IMR-90 (cell line): ENCODE measurements around the gene VTN. TPM values are rescaled to one million over a fixed set of nuclear protein-coding genes. Genes with fewer than 3 reads are reported as not detected.

Experiments used
- ATAC-seq: fragments of 200-7000 bp; cut with Tn5 transposase; 2 replicates; pipeline ENCODE4 v1.9.1; 2020; ENCODE audit warnings: low read depth, mild to moderate bottlenecking, moderate library complexity
- BruUV-seq: library from RNA; stranded (reverse); fragments of 400-500 nt; replicated peaks from 2 replicates; lab custom pipeline; 2021; lab: Mats Ljungman, UMichigan
- CTCF ChIA-PET: fragments of 300-600 bp; formaldehyde crosslinking; extraction: SDS; loops from one replicate; lab custom pipeline; 2021; ENCODE audit warnings: antibody characterized with exemption; lab: Yijun Ruan, JAX
- POLR2A ChIA-PET: fragments of 300-600 bp; sonication (Branson Sonifier 250); formaldehyde crosslinking; loops from one replicate; lab custom pipeline; 2022; ENCODE audit warnings: antibody characterized with exemption; ENCODE audit not compliant: unreplicated experiment; lab: Charles Lee
- DNase-seq: peaks from one replicate; pipeline ENCODE4 v3.0.0; 2013
- H2AFZ ChIP-seq: replicated peaks from 2 replicates; pipeline ENCODE3; 2013; ENCODE audit warnings: low read length, mild to moderate bottlenecking; ENCODE audit not compliant: poor library complexity
- H2AK5ac ChIP-seq: 2 replicates; pipeline ENCODE4 v1.6.1; 2013; ENCODE audit warnings: low read depth, low read length, inconsistent platforms
- H2AK9ac ChIP-seq: replicated peaks from 2 replicates; pipeline ENCODE3; 2013; ENCODE audit warnings: mild to moderate bottlenecking, low read depth, low read length, moderate library complexity; ENCODE audit not compliant: poor library complexity
- H2BK120ac ChIP-seq: 2 replicates; pipeline ENCODE4 v1.6.1; 2013; ENCODE audit warnings: low read depth, low read length, inconsistent platforms
- H2BK15ac ChIP-seq: 3 replicates; pipeline ENCODE4 v1.6.1; 2013; ENCODE audit warnings: low read depth, low read length, inconsistent platforms
- H2BK20ac ChIP-seq: 2 replicates; pipeline ENCODE4 v1.6.1; 2013; ENCODE audit warnings: low read depth, mild to moderate bottlenecking, inconsistent platforms, low read length, moderate library complexity
- H2BK5ac ChIP-seq: 2 replicates; pipeline ENCODE4 v1.6.1; 2013; ENCODE audit warnings: mild to moderate bottlenecking, low read depth, low read length, inconsistent platforms; ENCODE audit not compliant: poor library complexity, severe bottlenecking
- H3K14ac ChIP-seq: replicated peaks from 2 replicates; pipeline ENCODE4 v1.6.1; 2013; ENCODE audit warnings: low read depth, low read length, inconsistent platforms
- H3K18ac ChIP-seq: 2 replicates; pipeline ENCODE4 v1.6.1; 2013; ENCODE audit warnings: low read depth, low read length, control low read depth
- H3K23ac ChIP-seq: 2 replicates; pipeline ENCODE4 v1.6.1; 2013; ENCODE audit warnings: low read depth, low read length, inconsistent platforms
- H3K27ac ChIP-seq: 2 replicates; pipeline ENCODE4 v1.5.1; 2013; ENCODE audit warnings: mild to moderate bottlenecking, control low read depth, low read length; ENCODE audit not compliant: insufficient read depth
- H3K27me3 ChIP-seq: 2 replicates; pipeline ENCODE4 v1.6.1; 2013; ENCODE audit warnings: low read length; ENCODE audit not compliant: control insufficient read depth, insufficient read depth
- H3K36me3 ChIP-seq: 2 replicates; pipeline ENCODE4 v1.6.1; 2013; ENCODE audit warnings: low read length, mixed read lengths; ENCODE audit not compliant: control insufficient read depth, insufficient read depth
- H3K4ac ChIP-seq: 2 replicates; pipeline ENCODE4 v1.6.1; 2013; ENCODE audit warnings: low read depth, low read length, inconsistent platforms
- H3K4me1 ChIP-seq: 2 replicates; pipeline ENCODE4 v1.6.1; 2013; ENCODE audit warnings: low read length, mixed read lengths; ENCODE audit not compliant: control insufficient read depth, insufficient read depth
- H3K4me2 ChIP-seq: 2 replicates; pipeline ENCODE4 v1.6.1; 2013; ENCODE audit warnings: low read depth, mild to moderate bottlenecking, control low read depth, low read length, moderate library complexity
- H3K4me3 ChIP-seq: 2 replicates; pipeline ENCODE4 v1.5.1; 2013; ENCODE audit warnings: low read depth, mild to moderate bottlenecking, control low read depth, low read length, moderate library complexity; ENCODE audit not compliant: insufficient read depth
- H3K56ac ChIP-seq: 2 replicates; pipeline ENCODE4 v1.6.1; 2013; ENCODE audit warnings: low read length, inconsistent platforms; ENCODE audit not compliant: insufficient read depth; ENCODE audit errors: extremely low read depth
- H3K79me1 ChIP-seq, 2 experiments: 2 replicates each; pipeline ENCODE4 v1.6.1; 2013; ENCODE audit warnings: low read length in 2 of 2, inconsistent platforms in 1 of 2, low read depth in 1 of 2
- H3K9ac ChIP-seq: 2 replicates; pipeline ENCODE4 v1.6.1; 2013; ENCODE audit warnings: low read depth, low read length, control low read depth
- H3K9me1 ChIP-seq: 2 replicates; pipeline ENCODE4 v1.6.1; 2013; ENCODE audit warnings: low read length, inconsistent platforms; ENCODE audit not compliant: insufficient read depth
- H3K9me3 ChIP-seq: 2 replicates; pipeline ENCODE4 v1.6.1; 2013; ENCODE audit warnings: low read length; ENCODE audit not compliant: control insufficient read depth, insufficient read depth
- H4K20me1 ChIP-seq: 2 replicates; pipeline ENCODE4 v1.6.1; 2013; ENCODE audit warnings: low read length, inconsistent platforms; ENCODE audit not compliant: insufficient read depth
- H4K5ac ChIP-seq: 2 replicates; pipeline ENCODE4 v1.6.1; 2013; ENCODE audit warnings: mild to moderate bottlenecking, low read depth, low read length, control low read depth
- H4K8ac ChIP-seq, 2 experiments: 2 replicates each; pipeline ENCODE4 v1.6.1; 2013; ENCODE audit warnings: low read depth in 2 of 2, low read length in 2 of 2, control low read depth in 1 of 2, inconsistent platforms in 1 of 2
- H4K91ac ChIP-seq: 2 replicates; pipeline ENCODE4 v1.6.1; 2013; ENCODE audit warnings: low read depth, low read length, inconsistent platforms; ENCODE audit not compliant: insufficient read depth
- BHLHE40 ChIP-seq: fragments of 150-350 bp; IDR thresholded peaks from 2 replicates; pipeline ENCODE4 v1.6.1; 2016; ENCODE audit warnings: mild to moderate bottlenecking, low read depth, low read length
- CHD1 ChIP-seq: IDR thresholded peaks from 2 replicates; pipeline ENCODE4 v1.6.1; 2012; ENCODE audit warnings: low read depth, low read length, improper control_type of control experiment
- CTCF ChIP-seq: conservative IDR thresholded peaks from 2 replicates; pipeline ENCODE4 v1.5.1; 2012; ENCODE audit warnings: mild to moderate bottlenecking, low read depth, low read length, improper control_type of control experiment
- FOS ChIP-seq: fragments of 150-350 bp; IDR thresholded peaks from 2 replicates; pipeline ENCODE4 v1.6.1; 2016; ENCODE audit warnings: low read depth, low read length
- MAFK ChIP-seq: IDR thresholded peaks from 2 replicates; pipeline ENCODE4 v1.6.1; 2012; ENCODE audit warnings: low read depth, low read length, improper control_type of control experiment
- MAZ ChIP-seq: IDR thresholded peaks from 2 replicates; pipeline ENCODE4 v1.6.1; 2012; ENCODE audit warnings: low read depth, mild to moderate bottlenecking, low read length, improper control_type of control experiment, moderate library complexity, borderline replicate concordance
- MXI1 ChIP-seq: IDR thresholded peaks from 2 replicates; pipeline ENCODE4 v1.6.1; 2012; ENCODE audit warnings: low read depth, mild to moderate bottlenecking, low read length, moderate library complexity, borderline replicate concordance
- NFE2L2 ChIP-seq: fragments of 150-350 bp; IDR thresholded peaks from 2 replicates; pipeline ENCODE4 v1.6.1; 2016; ENCODE audit warnings: low read depth, mild to moderate bottlenecking, low read length
- RAD21 ChIP-seq: IDR thresholded peaks from 2 replicates; pipeline ENCODE4 v1.6.1; 2012; ENCODE audit warnings: low read length, improper control_type of control experiment
- RCOR1 ChIP-seq: IDR thresholded peaks from 2 replicates; pipeline ENCODE4 v1.6.1; 2012; ENCODE audit warnings: mild to moderate bottlenecking, low read length, improper control_type of control experiment; ENCODE audit not compliant: insufficient replicate concordance
- RFX5 ChIP-seq: IDR thresholded peaks from 2 replicates; pipeline ENCODE4 v1.8.0; 2012; ENCODE audit warnings: low read depth, mild to moderate bottlenecking, low read length, moderate library complexity
- SMC3 ChIP-seq: fragments of 150-350 bp; IDR thresholded peaks from 2 replicates; pipeline ENCODE4 v1.6.1; 2016; ENCODE audit warnings: low read depth, mild to moderate bottlenecking, antibody characterized with exemption, low read length, moderate library complexity
- WGBS, 2 experiments: methylation state at CpG; one replicate each; pipeline versions ENCODE4 v1.1.5 to v1.1.7; 2013; ENCODE audit warnings: missing lambda C conversion rate in 2 of 2; ENCODE audit not compliant: insufficient read length in 1 of 2; ENCODE audit errors: extremely low coverage in 2 of 2; 5-methylcytosine and 5-hydroxymethylcytosine counted together
- dilution Hi-C: fragments of 300-500 bp; cut with HindIII; formaldehyde crosslinking; loops from one replicate; pipeline ENCODE4 v1.14.3; 2018; ENCODE audit warnings: low sequenced_read_pairs; ENCODE audit not compliant: unreplicated experiment
- in situ Hi-C: fragments of 300-500 bp; cut with MboI; formaldehyde crosslinking; loops from 3 replicates; pipeline ENCODE4 v1.14.3; 2019; ENCODE audit warnings: low sequenced_read_pairs, inconsistent platforms, mixed read lengths
- intact Hi-C: fragments of 100-400 bp; cut with micrococcal nuclease; formaldehyde crosslinking; loops from 2 replicates; pipeline ENCODE4 v1.10.0; 2022
- polyA plus RNA-seq, 3 experiments: library from polyadenylated mRNA; depleted of rRNA; stranded (reverse); fragments of >200 nt; gene quantifications; 2 replicates each; pipeline ENCODE4 v1.2.3, GENCODE V29; 2012; ENCODE audit warnings: low replicate concordance in 1 of 3
- total RNA-seq: library from RNA; depleted of rRNA; stranded (reverse); fragments of >200 nt; gene quantifications from 2 replicates; pipeline ENCODE4 v1.2.3, GENCODE V29; 2012
- TF ChIP-seq, protein P1 (sequence below): fragments of 150-350 bp; IDR thresholded peaks from 2 replicates; pipeline ENCODE4 v1.6.1; 2016; ENCODE audit warnings: low read depth, mild to moderate bottlenecking, low read length, moderate library complexity, borderline replicate concordance
- TF ChIP-seq, protein P2 (sequence below): fragments of 150-350 bp; IDR thresholded peaks from 2 replicates; pipeline ENCODE4 v1.6.1; 2017; ENCODE audit warnings: mild to moderate bottlenecking, antibody characterized with exemption, low read length, low read depth

The VTN gene
- total and polyA plus RNA-seq, 2 of the 4 experiments (the other 2 are of a cell fraction): 0.18 to 1.0 TPM

DNA sequence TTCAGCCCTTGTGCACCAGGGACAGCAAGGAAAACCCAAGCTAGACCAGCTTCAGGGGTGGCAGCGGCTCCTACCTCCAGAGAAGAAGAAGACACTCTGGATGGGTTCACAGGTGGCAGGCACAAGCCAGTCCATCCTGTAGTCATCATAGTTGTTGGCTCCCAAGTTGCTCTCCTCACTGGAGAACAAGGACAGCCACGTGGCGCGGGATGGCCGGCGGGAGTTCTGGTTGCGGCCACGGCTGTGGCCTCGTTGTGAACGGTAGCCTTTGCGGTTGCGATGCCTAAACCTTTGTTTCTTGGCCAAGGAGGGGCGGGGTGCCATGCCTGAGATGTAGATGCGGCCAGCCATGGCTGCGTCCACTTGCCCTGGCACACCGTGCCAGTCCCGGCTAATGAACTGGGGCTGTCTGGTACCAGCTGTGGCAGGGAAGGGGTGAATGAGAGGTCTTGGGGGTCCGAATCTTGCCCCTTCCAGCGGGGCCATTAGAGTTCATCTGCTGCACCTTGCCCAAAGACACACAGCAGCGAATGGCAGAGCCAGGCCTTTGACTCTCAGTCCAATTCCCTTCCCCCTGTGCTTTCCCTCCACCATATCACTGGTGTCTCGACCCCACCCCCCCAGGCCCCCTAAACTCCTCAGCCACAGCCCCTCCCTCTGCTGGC lies 2.3 kb downstream of the VTN start:
- Histone ChIP-seq H3K9ac (no peak overlapping the region), H3K18ac (no peak overlapping the region), H3K4me1 (peaks cover 11% of the 10 kb centered on the region; the same call in 1 of the 2 replicates), H4K8ac (no peak overlapping the region), H4K5ac (no peak overlapping the region), H2AK5ac (no peak overlapping the region), H2BK20ac (no peak overlapping the region), H3K36me3 (peaks cover 6% of the 10 kb centered on the region), H2AFZ (no peak overlapping the region), H3K27me3 (no peaks in the 10 kb centered on the region), H3K79me1 (peaks cover 5% of the 10 kb centered on the region in 2 experiments; a peak in 3 of 4 replicates), H3K4me2 (no peak overlapping the region), H2BK15ac (no peak overlapping the region), H3K23ac (no peak overlapping the region), H3K4ac (no peak overlapping the region), H4K20me1 (peaks cover 8% of the 10 kb centered on the region), H3K9me3 (no peaks in the 10 kb centered on the region), H3K4me3 (no peak overlapping the region), H4K91ac (no peak overlapping the region), H2BK5ac (no peak overlapping the region), H3K27ac (no peak overlapping the region), H3K14ac (no peak overlapping the region), H3K9me1 (peaks cover 17% of the 10 kb centered on the region), H2AK9ac (no peak overlapping the region), H3K56ac (no peak overlapping the region), H2BK120ac (no peak overlapping the region)
- intact Hi-C loops (no loop called here), in situ Hi-C loops (no loop called here), dilution Hi-C loops (no loop called here)
- ChIA-PET CTCF (no interaction called here), POLR2A (no interaction called here)
- TF ChIP-seq MAZ (no peak), CHD1 (no peak), MXI1 (no peak), NFE2L2 (no peak), RAD21 (no peak), RFX5 (no peak), CTCF (no peak), SMC3 (no peak), MAFK (no peak), FOS (no peak), RCOR1 (no peak), BHLHE40 (no peak)
- TF ChIP-seq, protein P1, sequence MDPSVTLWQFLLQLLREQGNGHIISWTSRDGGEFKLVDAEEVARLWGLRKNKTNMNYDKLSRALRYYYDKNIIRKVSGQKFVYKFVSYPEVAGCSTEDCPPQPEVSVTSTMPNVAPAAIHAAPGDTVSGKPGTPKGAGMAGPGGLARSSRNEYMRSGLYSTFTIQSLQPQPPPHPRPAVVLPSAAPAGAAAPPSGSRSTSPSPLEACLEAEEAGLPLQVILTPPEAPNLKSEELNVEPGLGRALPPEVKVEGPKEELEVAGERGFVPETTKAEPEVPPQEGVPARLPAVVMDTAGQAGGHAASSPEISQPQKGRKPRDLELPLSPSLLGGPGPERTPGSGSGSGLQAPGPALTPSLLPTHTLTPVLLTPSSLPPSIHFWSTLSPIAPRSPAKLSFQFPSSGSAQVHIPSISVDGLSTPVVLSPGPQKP: no peak
- TF ChIP-seq, protein P2, sequence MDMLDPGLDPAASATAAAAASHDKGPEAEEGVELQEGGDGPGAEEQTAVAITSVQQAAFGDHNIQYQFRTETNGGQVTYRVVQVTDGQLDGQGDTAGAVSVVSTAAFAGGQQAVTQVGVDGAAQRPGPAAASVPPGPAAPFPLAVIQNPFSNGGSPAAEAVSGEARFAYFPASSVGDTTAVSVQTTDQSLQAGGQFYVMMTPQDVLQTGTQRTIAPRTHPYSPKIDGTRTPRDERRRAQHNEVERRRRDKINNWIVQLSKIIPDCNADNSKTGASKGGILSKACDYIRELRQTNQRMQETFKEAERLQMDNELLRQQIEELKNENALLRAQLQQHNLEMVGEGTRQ: no peak
- no TSS peak for BruUV-seq
- WGBS, 2 experiments: 88% methylated on average over 12 of the region's 21 CpGs; no CpG with 5 or more reads in 1 of the 2 experiments
- ATAC-seq (no peak), DNase-seq (no peak)
